ENCODE measurements around the gene EXOC6.

EXOC6 gene

DNA sequence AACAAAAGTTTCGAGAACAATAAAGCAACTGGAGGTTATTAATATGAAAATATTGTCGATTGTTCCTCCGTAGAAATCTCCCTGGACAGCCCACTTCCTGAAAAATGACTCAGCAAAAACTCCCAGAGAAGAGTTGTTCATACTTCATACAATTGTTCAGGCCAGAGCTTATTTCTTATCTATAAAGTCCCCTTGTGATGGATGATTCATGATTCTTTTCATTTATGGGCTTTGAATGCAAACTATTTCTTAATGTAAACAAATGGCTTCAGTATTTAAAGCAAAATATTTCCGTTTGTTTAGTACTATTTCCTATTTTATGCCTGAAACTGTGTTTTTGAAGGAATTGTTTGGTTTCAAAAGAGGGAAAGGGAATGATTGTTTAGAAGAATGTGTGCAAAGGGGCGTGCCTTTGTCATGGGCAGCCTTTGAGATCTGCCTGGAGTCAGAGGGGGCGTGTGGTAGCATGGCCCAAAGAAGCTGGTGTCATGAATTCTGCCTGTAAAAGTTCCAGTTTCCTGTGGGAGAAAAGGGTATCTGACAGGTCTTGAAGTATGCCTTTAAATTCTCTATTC is 26.2 kb upstream of the EXOC6 start:
- H3K27me3 Mint-ChIP-seq (ENCODE audit: low read depth, poor library complexity) = peaks cover 20% of the 10 kb centered on the region
- peaks cover 7% of the 10 kb centered on the region for H3K9me3 Mint-ChIP-seq
- TF ChIP-seq, protein P1, sequence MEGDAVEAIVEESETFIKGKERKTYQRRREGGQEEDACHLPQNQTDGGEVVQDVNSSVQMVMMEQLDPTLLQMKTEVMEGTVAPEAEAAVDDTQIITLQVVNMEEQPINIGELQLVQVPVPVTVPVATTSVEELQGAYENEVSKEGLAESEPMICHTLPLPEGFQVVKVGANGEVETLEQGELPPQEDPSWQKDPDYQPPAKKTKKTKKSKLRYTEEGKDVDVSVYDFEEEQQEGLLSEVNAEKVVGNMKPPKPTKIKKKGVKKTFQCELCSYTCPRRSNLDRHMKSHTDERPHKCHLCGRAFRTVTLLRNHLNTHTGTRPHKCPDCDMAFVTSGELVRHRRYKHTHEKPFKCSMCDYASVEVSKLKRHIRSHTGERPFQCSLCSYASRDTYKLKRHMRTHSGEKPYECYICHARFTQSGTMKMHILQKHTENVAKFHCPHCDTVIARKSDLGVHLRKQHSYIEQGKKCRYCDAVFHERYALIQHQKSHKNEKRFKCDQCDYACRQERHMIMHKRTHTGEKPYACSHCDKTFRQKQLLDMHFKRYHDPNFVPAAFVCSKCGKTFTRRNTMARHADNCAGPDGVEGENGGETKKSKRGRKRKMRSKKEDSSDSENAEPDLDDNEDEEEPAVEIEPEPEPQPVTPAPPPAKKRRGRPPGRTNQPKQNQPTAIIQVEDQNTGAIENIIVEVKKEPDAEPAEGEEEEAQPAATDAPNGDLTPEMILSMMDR (IDR thresholded peaks at IDR 0.05) = no peak
- H3K4me1 Mint-ChIP-seq = no peaks in the 10 kb centered on the region
- DNase-seq = no peak
- H3K36me3 Mint-ChIP-seq (ENCODE audit: low read depth) = no peaks in the 10 kb centered on the region
- no peak overlapping the region for H3K27ac Mint-ChIP-seq
- no peak overlapping the region for H3K4me3 Mint-ChIP-seq

DNA sequence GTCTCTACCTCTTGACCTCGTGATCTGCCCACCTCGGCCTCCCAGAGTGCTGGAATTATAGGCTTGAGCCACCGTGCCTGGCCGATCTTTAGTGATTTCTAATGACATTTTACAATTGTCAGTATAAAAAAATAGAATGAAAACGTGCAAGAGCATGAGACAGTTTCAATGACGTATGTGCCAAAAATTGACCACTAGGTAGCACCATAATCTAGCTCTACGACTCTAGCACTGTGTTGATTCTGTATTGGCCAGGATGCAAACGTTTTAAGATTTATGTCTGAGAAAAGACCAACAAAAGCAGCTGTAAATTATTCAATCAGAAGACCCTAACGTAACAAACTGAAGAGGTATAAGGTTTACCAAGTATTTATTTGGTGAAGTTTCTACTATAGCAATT is 25.4 kb upstream of the EXOC6 start:
- Mint-ChIP-seq H3K4me1 (no peaks in the 10 kb centered on the region), H3K36me3 (ENCODE audit: low read depth) (no peaks in the 10 kb centered on the region), H3K27me3 (ENCODE audit: low read depth, poor library complexity) (peaks cover 19% of the 10 kb centered on the region), H3K4me3 (no peak overlapping the region), H3K27ac (no peak overlapping the region), H3K9me3 (peaks cover 7% of the 10 kb centered on the region)
- no peak for DNase-seq
- TF ChIP-seq, protein P1 (IDR thresholded peaks at IDR 0.05) = no peak

DNA sequence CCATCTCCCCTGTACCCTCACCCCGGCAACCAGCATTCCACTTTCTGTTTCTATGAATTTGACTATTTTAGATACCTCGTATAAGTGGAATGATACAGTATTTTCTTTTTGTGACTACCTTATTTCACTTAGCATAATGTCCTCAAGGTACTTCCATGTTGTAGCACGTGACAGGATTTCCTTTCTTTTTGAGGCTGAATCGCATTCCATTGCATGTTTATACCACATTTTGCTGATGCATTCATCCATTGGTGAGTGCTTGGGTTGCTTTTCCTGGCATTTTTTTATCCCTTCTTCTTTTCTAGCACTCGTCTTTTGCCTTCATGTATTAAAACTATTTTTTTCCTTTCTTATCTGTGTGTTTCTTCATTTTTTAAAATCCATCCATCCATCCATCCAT is 22.3 kb upstream of the EXOC6 start:
- no peak for DNase-seq
- TF ChIP-seq, protein P1 (IDR thresholded peaks at IDR 0.05) = no peak
- Mint-ChIP-seq H3K36me3 (ENCODE audit: low read depth) (no peaks in the 10 kb centered on the region), H3K4me1 (peaks cover 11% of the 10 kb centered on the region), H3K9me3 (peaks cover 7% of the 10 kb centered on the region), H3K4me3 (no peak overlapping the region), H3K27ac (peak overlapping the region; percentile 35), H3K27me3 (ENCODE audit: low read depth, poor library complexity) (peaks cover 7% of the 10 kb centered on the region)

DNA sequence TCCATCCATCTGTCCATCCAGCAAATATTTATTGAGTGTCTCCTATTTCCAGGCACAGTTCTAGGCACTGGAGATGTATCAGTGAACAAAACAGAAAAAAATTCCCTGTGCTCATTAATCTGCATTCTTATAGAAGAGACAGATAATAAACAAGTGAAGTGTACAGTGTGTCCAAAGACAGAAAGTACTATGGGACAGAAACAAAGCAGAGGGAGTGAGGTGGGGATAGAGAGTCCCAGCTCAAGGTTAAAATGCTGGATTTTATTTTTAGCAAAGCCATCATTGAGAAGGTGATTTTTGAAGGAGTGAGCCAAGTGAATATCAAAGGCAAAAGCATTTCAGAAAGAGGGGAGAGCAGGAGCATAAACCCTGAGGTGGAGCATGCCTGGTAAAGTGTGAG is 21.8 kb upstream of the EXOC6 start:
- Mint-ChIP-seq H3K4me1 (peaks cover 12% of the 10 kb centered on the region), H3K36me3 (ENCODE audit: low read depth) (no peaks in the 10 kb centered on the region), H3K27ac (peak overlapping the region; percentile 35), H3K27me3 (ENCODE audit: low read depth, poor library complexity) (peaks cover 3% of the 10 kb centered on the region), H3K4me3 (no peak overlapping the region), H3K9me3 (peaks cover 7% of the 10 kb centered on the region)
- TF ChIP-seq, protein P1 (IDR thresholded peaks at IDR 0.05) = no peak
- DNase-seq = no peak

DNA sequence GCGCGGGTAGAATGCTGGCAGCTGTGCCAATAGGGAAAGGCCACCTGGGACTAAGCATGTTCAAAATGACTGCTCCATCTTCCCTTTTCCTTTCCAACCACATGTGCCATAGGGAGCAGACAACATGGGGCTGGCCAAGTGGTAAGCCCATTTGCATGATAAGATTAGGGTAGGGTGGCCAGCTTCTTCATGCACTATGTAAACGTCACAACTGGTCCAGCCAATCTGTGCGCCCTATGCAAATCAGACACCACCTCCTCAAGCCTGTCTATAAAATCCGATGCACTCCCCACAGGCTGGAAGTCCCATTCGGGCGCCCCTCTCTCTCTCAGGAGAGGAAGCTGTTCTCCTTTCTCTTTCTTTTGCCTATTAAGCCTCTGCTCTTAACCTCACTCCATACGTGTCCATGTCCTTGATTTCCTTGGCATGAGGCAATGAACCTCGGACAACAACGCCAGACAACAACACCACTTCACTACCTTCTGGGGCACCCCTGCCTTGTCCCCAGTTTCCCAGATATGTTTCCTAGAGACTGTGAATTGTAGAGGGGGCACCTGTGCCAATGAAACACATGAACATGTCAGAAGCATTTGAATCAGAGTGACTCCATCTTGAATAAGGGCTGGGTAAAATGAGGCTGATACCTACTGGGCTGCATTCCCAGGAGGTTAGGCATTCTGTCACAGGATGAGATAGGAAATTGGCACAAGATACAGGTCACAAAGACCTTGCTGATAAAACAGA is 19.1 kb upstream of the EXOC6 start:
- Mint-ChIP-seq H3K27ac (no peak overlapping the region), H3K9me3 (no peaks in the 10 kb centered on the region), H3K4me1 (peaks cover 12% of the 10 kb centered on the region), H3K27me3 (ENCODE audit: low read depth, poor library complexity) (peaks cover 3% of the 10 kb centered on the region), H3K4me3 (no peak overlapping the region), H3K36me3 (ENCODE audit: low read depth) (no peaks in the 10 kb centered on the region)
- no peak for DNase-seq
- TF ChIP-seq, protein P1 (IDR thresholded peaks at IDR 0.05) = no peak
